GM21528 (cell line): Measurements from ENCODE around the gene DAPP1.
A peak's percentile ranks its signal among the peaks of the same experiment; 100 is the strongest.
"Not testable (repeated sequence)": the region's sequence is repeated elsewhere in the genome, so short reads cannot be mapped to it uniquely, and the experiment has no call there.

Source experiments
- ATAC-seq: cut with Tn5 transposase; IDR thresholded peaks from one replicate; pipeline ENCODE4 v1.9.1; 2021; ENCODE audit warnings: mild to moderate bottlenecking, moderate library complexity; ENCODE audit not compliant: unreplicated experiment, low FRiP score

The DAPP1 gene

DNA sequence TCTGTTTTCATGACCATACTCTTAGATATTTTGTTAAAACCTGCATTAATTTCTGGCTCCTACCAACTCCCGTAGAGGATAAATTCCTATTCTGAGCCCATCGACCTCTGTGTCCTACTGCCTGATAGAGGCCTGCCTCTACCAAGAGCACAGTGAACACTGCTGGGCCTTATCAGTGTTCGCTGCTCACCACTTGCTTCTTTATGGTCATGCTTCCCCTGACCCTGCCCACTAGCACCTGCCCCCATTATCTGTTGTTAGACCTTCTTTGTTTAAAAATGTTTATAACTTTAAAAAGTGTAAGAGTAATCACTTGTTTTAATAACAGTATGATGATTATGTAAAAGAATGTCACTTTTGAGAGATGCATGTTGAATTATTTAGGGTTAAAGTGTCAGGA, 6.1 kb downstream of the DAPP1 start:
- ATAC-seq: no peak

DNA sequence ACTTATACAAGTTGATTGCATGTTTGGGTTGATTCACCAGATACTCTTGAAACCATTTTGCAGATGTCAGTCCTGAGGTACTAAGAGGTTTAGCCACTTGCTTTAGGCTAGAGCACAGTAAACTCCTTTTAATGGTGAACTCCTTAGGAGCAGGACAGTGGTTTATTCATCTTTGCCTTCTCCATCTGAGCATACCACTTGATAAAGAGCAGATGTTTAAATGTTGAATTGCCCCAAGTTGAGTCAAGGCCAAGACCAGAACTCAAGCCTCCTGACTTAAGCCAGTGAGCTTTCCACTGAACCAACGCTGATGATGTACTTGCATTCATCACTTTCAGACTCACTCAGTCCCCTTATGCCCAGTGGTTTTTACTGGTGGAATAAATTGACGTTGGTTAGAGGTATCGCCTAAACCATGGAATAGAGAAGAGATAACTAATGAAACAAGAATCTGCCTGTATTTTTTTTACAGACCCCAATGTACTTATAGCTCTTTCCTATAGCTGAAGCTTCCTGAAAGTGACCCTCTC, 7.5 kb downstream of the DAPP1 start:
- ATAC-seq: no peak

DNA sequence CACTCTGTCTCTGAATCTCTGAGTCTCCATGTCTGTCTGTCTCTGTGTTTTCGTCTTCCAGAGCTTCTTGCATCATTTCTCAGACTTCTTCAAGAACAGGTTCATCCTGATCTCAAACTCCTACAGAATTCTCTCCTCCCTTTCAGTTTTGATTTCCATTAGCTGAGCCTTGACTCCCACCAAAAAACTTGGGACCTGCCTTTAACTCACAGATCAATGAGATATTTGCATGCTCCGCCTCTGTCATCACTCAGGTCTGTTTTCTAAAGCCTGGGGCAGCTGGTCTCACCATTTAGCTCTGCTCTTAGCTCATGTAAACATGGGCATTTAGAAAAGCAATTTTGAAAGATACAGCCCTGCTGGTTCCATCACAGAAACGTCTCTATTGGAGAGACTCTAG, 8.6 kb downstream of the DAPP1 start:
- ATAC-seq: no peak

DNA sequence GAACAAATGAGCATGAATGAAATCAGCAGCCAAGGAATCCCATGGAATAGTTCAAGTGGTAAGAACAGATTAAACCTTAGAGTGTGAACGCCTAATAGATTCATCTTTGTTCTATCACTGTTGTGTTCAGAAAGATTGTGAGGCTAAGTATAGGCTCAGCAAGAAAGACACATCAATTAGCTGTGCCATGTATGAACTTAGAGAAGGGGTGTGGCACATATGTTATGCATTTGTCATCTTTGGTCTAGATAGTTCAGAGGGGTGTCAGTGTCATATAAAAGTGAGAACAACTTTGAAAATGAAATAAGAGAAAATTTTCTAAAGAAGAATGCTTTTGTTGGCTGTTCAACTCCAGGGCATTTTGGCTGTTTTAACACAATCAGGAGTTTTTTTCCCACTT, 9.4 kb downstream of the DAPP1 start:
- ATAC-seq: no peak

DNA sequence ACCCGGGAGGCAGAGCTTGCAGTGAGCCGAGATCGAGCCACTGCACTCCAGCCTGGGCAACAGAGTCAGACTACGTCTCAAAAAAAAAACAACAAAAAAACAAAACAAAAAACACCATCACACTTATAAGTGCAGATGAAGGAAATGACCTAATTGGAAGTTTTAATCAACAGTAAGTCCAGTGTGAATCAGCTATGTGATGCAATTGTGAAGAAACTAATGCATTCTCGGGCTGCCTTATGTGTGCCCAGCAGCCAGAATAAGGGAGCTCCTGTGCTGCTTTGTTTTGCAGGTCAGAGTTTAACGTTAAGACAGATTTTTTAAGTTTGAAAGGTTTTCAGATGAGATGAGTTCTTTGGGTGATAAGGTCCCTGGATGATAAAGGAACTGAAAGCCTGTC, 10.8 kb downstream of the DAPP1 start:
- ATAC-seq: no peak

DNA sequence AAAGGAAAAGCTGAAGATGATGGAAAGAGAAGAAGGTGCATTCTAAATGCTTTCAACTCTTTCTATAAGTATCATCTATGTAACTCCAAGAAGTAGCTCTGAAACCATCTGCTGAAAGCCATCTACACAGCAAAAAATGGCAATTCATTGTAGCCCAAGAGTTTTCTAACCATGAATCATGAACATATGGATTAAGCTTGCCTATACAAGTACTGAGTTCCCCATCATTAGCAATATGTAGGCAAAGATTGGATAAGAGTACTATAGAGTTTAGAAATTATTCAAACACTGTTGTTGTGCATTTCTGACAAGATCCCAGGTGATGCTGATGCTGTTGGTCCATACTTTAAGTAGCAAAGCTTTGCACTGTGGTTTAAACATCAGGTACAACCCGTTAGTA, 11.2 kb downstream of the DAPP1 start:
- no peak for ATAC-seq

DNA sequence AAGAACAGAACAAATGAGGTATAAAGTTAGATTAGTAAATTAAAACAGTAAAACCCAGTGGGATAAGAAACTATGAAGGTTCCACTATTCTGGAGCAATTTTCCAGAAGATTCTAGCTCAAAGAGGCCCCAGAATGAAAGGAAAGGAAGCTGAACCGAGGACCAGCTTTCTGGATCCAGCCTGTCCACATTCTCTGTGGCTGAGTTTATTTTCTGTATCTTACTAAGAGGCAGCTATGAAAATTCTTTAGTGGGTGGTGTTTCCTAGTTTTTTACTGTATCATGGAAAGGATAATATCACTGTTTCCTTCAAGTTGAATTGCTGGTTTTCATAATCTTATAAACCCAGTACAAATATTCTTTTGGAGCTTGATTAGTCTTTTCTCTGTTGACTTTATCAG, 11.8 kb downstream of the DAPP1 start:
- ATAC-seq: no peak

DNA sequence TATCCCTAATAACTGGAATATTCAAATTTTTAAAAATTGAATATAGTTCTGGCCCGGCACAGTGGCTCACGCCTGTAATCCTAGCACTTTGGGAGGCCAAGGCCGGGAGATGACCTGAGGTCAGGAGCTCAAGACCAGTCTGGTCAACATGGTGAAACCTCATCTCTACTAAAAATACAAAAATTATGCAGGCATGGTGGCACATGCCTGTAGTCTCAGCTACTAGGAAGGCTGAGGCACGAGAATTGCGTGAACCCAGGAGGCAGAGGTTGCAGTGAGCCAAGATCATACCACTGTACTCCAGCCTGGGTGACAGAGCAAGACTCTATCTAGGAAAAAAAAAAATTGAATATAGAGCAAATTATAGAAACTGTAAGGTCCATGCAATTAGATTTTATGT, 13.4 kb downstream of the DAPP1 start:
- ATAC-seq: not testable (repeated sequence)

DNA sequence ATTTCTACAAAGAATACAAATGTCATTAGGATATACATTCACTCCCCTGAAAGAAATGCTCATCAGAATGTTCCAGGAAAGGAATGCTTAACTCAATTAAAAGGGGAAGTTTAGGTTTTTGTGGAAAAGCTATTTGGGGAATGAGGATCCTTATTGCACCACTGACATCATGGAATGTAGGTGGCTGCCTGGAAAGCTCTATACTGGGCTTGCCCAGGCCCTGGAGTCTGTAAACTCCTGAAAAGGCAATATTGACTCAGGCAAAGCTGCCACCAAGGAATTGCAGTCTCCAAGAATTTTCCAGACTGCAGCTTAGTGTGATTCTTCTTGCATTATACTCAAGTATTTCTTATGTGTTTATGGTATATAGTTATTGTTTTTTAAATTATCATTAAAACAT, 15.7 kb downstream of the DAPP1 start:
- ATAC-seq: no peak

DNA sequence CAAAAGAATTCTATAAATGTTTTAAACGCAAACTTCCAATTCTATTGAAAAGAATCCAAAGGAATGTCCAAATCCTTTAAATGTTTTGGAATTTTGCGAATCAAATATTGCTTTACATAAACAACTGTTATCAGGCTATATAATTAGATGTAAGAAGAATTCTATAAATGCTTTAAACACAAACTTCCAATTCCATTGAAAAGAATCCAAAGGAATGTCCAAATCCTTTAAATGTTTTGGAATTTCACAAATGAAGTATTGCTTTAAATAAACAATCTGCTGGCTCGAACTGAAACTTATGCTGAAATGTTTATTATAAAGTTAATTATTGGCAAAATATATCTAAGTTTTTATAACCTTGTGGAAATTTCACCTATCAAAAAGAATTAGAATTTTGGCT, 16.1 kb downstream of the DAPP1 start:
- no peak for ATAC-seq

DNA sequence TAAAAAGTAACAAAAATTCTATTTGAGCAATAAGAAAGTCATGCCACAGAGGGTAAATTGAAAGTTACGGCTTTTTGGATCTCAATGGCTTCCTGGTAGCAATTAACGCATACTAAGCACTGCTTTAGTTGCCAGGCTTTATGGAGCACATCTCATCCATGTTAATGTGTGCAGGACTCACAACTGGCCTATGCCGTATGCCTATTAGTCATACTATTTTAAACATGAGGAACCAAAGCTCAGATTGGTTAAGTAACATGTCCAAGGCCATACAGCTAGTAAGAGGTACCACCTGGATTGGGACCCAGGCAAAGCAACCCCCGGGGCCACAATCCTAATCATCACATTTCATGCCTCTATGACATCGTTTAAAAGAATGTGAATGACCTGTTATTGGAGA, 17.1 kb downstream of the DAPP1 start:
- ATAC-seq: no peak

DNA sequence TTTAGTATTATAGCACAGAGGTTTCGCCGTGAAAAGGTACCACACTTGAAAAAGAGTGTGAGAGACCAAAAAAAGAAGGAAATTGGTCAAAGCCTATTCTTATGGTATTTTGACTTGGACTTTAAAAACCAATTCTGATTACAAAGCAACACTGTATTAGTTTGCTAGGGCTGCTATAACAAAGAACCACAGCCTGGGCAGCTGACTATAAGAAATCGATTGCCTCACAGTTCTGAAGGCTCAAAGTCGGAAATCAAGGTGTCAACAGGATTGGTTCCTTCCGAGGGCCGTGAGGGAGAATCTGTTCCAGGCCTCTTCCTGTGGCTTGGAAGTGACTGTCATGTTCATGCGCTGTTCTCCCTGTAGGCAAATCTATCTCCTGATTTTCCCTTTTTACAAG, 17.9 kb downstream of the DAPP1 start:
- ATAC-seq: no peak

DNA sequence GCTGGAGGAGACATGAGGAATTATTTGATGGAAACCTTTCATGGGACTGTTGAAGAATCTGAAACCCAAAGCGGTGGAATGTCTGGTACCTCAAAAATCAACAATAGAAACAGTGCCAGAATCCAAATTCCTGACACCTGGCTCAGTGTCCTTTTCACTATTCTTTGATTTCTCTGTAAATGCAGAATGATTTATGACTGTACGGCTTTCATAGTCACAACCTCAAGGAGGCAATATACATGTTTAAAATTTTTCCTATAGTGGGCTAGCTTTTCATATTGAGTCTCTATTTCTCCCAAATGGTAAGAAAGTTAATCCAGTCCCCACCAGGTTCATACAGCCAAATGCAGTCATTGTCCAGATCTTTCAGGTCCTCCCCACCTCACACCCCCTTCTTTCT, 19.3 kb downstream of the DAPP1 start:
- ATAC-seq: no peak

DNA sequence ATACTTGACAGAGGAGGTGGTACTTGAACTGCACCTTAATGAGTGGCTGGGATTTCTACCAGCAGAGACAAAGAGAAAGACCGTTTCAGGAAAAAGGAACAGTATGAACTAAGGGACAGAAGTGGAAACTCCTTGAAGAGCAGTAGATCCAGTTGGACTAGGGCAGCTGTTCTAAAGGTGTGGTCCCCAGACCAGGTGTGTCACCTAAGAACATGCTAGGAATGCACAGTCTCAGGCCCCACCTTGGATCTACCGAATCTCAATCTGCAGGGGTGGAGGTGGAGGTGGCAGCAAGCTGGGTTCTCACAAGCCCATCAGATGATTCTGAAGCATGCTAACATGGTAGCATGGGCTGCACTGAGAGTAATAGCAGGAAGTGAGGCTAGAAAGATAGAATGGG, 22.3 kb downstream of the DAPP1 start:
- no peak for ATAC-seq

DNA sequence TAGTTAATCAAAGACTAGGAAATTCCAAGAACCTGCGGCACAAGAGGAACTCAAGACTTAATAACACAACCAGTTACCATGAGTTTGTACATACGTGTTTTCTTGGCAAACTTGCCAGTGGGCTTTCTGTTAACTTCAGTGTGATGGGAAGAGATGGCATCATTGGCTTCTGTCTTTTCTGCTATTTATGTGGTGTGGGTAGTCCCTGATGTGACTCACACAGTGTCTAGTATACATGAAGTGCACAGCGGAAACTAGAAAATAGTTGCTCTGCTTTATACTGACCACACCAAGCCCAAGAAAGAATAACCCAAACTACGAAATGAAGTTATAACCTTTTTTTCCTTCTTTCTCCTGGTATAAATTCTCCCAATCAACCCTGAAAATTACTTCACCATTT, 24.5 kb downstream of the DAPP1 start:
- no peak for ATAC-seq

DNA sequence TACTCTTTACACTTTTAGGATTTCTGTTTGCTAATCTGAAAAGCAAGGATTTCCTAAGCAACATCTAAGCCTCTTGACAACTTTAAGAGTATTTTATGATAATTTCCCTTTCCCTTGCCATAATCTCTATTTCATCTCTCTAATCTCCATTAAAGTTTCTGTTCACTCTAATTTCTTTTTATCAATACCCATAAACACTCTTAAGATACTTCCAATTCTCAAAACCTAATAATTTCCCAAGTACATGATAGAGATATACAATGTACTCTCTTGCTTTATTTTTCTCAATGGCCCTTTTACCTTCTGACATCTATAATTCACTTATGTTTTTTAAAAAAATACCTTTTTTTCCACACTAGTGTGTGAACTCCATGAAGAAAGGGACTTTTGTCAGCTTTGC, 26.8 kb downstream of the DAPP1 start:
- no peak for ATAC-seq

DNA sequence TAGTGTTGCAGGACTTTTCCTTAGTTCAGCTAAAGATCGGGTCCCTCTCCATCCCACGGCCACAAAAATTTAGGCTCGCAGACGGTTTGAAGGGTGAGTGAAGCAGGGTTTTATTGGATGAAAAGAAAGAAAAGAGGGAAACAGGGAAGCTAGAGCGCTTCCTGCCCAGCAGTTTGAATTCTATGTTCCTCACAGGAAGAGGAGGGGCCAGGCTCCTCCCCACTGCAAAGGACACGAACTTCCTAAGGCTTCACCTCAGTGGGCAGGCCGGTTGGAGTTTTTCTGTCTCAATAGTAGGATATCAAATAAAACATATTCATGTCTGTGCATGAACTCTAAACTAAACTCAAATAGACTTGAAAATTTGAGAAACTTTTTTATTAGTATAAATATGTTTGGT, 27.4 kb downstream of the DAPP1 start:
- ATAC-seq: no peak

DNA sequence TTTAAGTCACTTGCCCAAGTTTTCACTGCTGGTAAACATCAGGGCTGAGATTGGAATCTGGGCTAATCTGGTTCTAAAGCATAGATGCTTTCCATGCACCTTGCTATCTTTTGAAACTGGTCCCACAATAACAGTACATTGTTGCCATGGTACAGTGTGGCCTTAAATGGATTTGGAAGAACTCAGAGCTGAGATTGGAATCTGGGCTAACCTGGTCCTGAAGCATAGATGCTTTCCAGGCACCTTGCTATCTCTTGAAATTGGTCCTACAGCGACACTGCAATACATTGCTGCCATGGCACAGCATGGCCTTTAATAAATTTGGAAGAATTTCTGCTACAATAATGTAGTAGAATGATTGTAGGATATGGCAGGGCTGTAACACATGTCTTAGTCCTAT, 28.6 kb downstream of the DAPP1 start:
- ATAC-seq: no peak

DNA sequence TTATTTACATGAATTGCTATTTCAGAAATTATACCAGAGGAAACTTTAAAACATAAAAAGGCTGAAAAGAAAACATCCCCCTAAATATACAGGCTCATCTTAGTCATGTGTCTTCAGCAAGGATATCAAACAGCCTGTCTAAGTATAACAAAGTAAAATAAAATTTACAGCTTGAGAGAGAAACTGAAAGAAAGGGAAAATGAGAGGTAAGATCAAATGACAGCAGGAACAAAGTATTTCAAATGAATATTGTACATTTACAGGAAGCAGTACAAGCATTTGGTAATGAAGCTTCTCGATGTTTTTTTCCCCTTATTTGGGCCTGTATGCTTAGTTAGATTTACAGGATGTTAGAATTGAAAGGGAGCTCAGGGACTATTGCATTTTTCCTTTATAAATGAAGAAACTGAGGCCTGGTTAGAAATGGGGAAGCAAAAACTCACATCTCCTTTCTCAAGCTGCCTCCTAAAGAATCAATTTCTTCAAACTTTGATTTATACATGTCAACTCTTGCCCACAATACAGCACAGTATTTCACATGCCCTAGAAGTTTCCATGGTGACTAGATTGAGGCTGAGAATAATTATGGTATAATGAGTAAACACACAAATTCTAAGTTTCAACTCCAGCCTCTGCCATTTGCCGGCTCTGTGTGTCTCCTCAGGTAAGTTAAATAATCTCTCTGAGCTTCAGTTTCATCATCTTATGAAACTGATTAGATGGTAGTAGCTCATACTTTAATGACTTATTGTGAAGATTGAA, 29.3 kb downstream of the DAPP1 start:
- ATAC-seq: no peak

DNA sequence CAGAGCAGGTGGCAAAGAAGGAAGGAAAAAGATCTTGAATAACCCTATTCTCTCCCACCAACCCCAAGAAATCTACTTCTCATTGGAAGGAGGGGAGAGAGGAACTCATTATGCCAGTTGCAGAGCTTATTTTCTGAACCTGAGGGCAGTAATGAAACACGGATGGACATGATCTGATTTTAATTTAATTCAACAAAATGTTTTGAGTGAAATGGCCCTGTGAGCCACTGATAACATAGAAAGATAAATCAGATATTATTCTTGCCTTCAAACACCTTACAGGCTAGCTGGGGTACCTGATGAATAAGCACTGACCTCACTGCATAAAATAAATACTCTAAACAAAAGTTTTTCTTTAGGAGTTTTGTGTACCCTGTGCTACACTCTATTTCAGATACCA, 30.3 kb downstream of the DAPP1 start:
- no peak for ATAC-seq

DNA sequence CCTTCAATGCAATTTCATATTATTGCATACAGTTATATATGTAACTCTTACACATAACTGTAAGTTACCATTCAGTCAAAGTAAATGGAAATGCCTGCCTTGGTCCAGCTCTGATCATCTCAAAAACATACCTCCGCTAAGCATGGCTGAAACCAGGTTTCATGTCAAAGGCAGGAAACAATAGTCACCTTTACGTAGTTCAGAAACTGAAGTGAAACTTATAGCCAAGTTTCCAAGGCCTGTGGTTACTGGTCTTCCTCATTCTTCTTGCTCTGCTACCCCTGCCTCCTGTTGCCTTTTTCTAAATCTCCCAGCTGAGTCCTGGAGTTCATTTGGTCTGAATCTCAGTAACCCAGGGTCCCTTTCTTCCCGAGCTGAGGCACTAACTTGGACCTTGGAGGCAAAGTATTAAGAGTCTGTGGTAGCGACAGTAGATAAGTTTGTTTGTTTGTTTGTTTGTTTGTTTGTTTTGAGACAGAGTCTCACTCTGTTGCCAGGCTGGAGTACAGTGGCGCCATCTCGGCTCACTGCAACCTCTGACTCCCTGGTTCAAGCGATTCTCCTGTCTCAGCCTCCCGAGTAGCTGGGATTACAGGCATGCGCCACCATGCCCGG, 30.8 kb downstream of the DAPP1 start:
- ATAC-seq: peak; percentile 71

DNA sequence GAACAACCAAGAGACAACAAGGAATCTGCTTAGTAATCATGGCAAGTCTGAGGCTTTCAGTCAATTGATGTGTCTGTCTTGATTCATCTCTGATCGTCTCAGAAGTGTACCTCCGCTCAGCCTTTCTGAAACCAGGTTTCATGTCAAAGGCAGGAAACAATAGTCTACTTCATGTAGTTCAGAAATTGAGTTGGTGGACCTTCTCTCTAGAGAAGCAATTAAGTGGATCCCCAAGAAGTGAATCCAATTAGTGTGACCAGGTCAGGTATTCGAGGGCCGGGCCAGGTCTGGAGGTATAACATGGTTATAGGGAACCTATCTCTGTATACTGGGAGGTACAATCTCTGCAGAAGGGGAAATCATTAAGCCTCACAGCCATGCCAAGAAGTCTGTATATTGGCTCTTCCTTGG, 32.0 kb downstream of the DAPP1 start:
- peak; percentile 40 for ATAC-seq
